ENCODE measurements around the gene DARS1.

Gene DARS1

DNA sequence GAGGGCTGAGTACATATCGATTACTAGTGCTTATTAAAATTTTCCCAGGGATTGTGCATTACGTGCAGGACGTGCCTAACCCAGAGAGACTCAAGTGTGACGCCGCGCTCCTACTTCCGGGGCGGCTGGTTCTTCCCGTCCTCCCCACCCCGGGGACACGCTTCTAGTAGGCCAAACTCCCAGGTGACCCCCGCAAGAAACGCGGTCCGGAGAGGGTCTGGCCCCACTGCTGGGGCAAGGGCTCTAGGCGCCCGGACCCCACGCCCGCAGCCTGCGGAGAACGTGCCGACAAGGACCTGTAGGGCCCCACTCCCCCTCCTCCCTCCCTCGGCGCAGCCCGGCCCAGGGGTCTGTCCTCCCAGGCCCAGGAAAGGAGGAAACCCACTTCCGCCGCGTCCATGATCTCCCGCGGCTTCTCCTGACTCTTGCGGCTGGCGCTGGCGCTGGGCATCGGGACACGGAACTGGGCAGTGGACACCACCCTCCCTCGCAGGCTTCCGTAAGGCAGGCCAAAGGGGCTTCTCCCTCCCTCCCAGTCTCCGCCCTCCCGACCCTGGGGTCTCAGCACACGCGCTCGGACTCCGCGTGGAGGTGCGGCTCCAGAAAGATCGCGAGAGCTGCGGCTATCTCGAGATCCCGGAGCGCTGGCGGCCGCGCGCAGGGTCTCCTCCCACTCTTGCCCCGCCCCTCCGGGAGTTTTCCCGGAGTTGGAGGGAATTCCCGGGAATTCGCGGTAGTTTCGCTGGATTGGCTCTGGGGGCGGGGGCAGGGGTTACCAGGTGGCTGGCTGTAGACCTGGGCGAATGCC lies at the start of gene DARS1:
DARS1 (minus strand) TSS at position 609 of the 808 bp plus-strand sequence; CDS start at position 451, 158 bp downstream.
- Mint-ChIP-seq H3K4me3 (peak within 1 kb of the TSS; percentile 85), H3K27ac (peak within 1 kb of the TSS; percentile 93), H3K4me1 (peaks cover 59% of the 10 kb centered on the region), H3K36me3 (peaks cover 43% of the 10 kb centered on the region), H3K9me3 (peaks cover 5% of the 10 kb centered on the region), H3K27me3 (no peaks in the 10 kb centered on the region)
- peak; percentile 90 for DNase-seq
- CTCF ChIA-PET: interaction anchor here (1.2 to 4.5 kb wide), 4 partner anchors 12 to 73 kb away, joined by 4 to 25 read pairs (median 5); no protein-coding TSS in a partner anchor

- Mint-ChIP-seq H3K27ac (no peak overlapping the region), H3K4me3 (no peak overlapping the region), H3K36me3 (peaks cover 7% of the 10 kb centered on the region), H3K4me1 (no peaks in the 10 kb centered on the region), H3K27me3 (peaks cover 4% of the 10 kb centered on the region), H3K9me3 (peaks cover 3% of the 10 kb centered on the region)
- DNase-seq: no peak
- CTCF ChIA-PET: interaction anchor here (1.1 kb wide), 1 partner anchor 287 kb away, joined by 4 read pairs; no protein-coding TSS in a partner anchor
Measured at GRCh38 chr2:136034629-136035028, 49.2 kb upstream of the DARS1 start.

DNA sequence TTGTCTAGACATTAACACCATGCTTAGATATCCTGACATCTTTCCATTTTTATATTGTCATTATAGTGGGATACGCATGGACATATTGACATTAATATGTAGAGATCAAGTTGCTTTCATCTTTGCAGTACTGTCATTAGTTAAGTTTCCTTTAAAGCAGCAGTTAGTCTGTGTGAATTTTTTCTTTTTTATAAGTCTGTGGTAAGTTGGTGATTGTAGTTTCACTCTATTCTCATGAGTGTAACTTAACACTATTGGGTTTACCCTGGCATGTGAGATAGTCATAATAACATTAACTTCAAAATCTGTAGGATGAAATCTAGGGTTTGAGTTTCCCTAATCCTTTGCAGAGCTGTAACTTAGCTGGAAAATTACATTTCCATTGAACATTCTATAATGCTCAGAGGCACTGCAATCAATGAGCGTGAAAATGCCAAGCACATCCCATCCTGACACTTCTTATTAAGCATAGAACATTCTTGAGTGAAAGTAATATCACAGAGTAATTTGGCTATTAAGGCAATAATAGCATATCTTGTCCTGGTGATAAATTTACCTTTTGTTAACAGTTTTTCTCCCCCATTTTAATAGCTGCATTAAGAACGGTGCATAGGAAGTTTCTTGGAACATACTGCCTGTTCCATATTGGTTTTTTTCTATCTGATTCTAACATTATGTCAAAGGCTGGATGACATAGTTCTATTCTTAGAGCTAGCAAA lies 47.5 kb upstream of the DARS1 start:
- H3K4me3 Mint-ChIP-seq: no peak overlapping the region
- CTCF ChIA-PET: interaction anchor here (1.2 kb wide), 1 partner anchor 20 kb away, joined by 3 read pairs; no protein-coding TSS in a partner anchor
- DNase-seq: no peak
- H3K36me3 Mint-ChIP-seq: peaks cover 4% of the 10 kb centered on the region
- peaks cover 4% of the 10 kb centered on the region for H3K27me3 Mint-ChIP-seq
- H3K9me3 Mint-ChIP-seq: peaks cover 2% of the 10 kb centered on the region
- no peak overlapping the region for H3K27ac Mint-ChIP-seq
- H3K4me1 Mint-ChIP-seq: no peaks in the 10 kb centered on the region

- no peak for DNase-seq
- CTCF ChIA-PET: no interaction called here
Measured at GRCh38 chr2:136032192-136032591, 46.8 kb upstream of the DARS1 start.

GRCh38 chr2:136031711-136032110 lies 46.3 kb upstream of the DARS1 start:
- H3K36me3 Mint-ChIP-seq: peaks cover 3% of the 10 kb centered on the region
- peaks cover 4% of the 10 kb centered on the region for H3K27me3 Mint-ChIP-seq
- DNase-seq: no peak
- H3K9me3 Mint-ChIP-seq: no peaks in the 10 kb centered on the region
- CTCF ChIA-PET: no interaction called here
- H3K27ac Mint-ChIP-seq: no peak overlapping the region
- no peaks in the 10 kb centered on the region for H3K4me1 Mint-ChIP-seq
- H3K4me3 Mint-ChIP-seq: no peak overlapping the region

More at GRCh38 chr2:136032192-136032591, 46.8 kb upstream of the DARS1 start:
- Mint-ChIP-seq H3K27me3 (peaks cover 4% of the 10 kb centered on the region), H3K36me3 (peaks cover 3% of the 10 kb centered on the region), H3K4me3 (no peak overlapping the region), H3K9me3 (no peaks in the 10 kb centered on the region), H3K27ac (no peak overlapping the region), H3K4me1 (no peaks in the 10 kb centered on the region)

GRCh38 chr2:136030406-136030805 lies 45.0 kb upstream of the DARS1 start:
- no peak for DNase-seq
- peaks cover 5% of the 10 kb centered on the region for H3K4me1 Mint-ChIP-seq
- no peak overlapping the region for H3K4me3 Mint-ChIP-seq
- no peak overlapping the region for H3K27ac Mint-ChIP-seq
- CTCF ChIA-PET: no interaction called here
- peaks cover 3% of the 10 kb centered on the region for H3K36me3 Mint-ChIP-seq
- peaks cover 8% of the 10 kb centered on the region for H3K27me3 Mint-ChIP-seq
- H3K9me3 Mint-ChIP-seq: no peaks in the 10 kb centered on the region

- Mint-ChIP-seq H3K27me3 (peaks cover 4% of the 10 kb centered on the region), H3K4me1 (peaks cover 11% of the 10 kb centered on the region), H3K9me3 (no peaks in the 10 kb centered on the region), H3K4me3 (no peak overlapping the region), H3K36me3 (no peaks in the 10 kb centered on the region), H3K27ac (no peak overlapping the region)
- DNase-seq: no peak
- CTCF ChIA-PET: no interaction called here
Measured at GRCh38 chr2:136029149-136029548, 43.7 kb upstream of the DARS1 start.

- Mint-ChIP-seq H3K27ac (no peak overlapping the region), H3K4me1 (peaks cover 11% of the 10 kb centered on the region), H3K36me3 (no peaks in the 10 kb centered on the region), H3K9me3 (no peaks in the 10 kb centered on the region), H3K27me3 (peaks cover 4% of the 10 kb centered on the region), H3K4me3 (no peak overlapping the region)
- no peak for DNase-seq
- CTCF ChIA-PET: interaction anchor here (0.7 kb wide), 1 partner anchor 22 kb away, joined by 4 read pairs; no protein-coding TSS in a partner anchor
Measured at GRCh38 chr2:136028001-136028400, 42.6 kb upstream of the DARS1 start.

DNA sequence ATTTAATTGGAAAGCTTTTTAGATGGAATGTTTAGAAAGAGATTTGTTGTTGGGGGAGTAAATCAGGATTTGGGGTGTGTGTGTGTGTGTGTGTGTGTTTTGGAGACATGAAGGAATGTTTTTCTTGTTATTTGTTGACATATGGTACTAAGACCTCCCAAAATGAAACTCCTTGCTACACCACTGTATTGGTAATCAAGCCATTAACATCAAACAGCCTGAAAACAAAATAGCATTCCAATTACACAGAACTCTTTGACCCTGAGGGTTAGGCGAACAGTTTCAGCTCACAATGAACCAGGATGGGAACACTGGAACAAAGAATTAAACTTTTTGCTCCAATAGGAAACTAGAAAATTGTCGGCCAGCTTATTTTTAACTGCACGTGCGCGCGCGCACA lies 41.7 kb upstream of the DARS1 start:
- no peaks in the 10 kb centered on the region for H3K36me3 Mint-ChIP-seq
- peaks cover 11% of the 10 kb centered on the region for H3K4me1 Mint-ChIP-seq
- DNase-seq: no peak
- H3K9me3 Mint-ChIP-seq: no peaks in the 10 kb centered on the region
- no peak overlapping the region for H3K4me3 Mint-ChIP-seq
- CTCF ChIA-PET: interaction anchor here (0.7 kb wide), 1 partner anchor 979 kb away, joined by 3 read pairs; no protein-coding TSS in a partner anchor
- peaks cover 4% of the 10 kb centered on the region for H3K27me3 Mint-ChIP-seq
- H3K27ac Mint-ChIP-seq: no peak overlapping the region

DNA sequence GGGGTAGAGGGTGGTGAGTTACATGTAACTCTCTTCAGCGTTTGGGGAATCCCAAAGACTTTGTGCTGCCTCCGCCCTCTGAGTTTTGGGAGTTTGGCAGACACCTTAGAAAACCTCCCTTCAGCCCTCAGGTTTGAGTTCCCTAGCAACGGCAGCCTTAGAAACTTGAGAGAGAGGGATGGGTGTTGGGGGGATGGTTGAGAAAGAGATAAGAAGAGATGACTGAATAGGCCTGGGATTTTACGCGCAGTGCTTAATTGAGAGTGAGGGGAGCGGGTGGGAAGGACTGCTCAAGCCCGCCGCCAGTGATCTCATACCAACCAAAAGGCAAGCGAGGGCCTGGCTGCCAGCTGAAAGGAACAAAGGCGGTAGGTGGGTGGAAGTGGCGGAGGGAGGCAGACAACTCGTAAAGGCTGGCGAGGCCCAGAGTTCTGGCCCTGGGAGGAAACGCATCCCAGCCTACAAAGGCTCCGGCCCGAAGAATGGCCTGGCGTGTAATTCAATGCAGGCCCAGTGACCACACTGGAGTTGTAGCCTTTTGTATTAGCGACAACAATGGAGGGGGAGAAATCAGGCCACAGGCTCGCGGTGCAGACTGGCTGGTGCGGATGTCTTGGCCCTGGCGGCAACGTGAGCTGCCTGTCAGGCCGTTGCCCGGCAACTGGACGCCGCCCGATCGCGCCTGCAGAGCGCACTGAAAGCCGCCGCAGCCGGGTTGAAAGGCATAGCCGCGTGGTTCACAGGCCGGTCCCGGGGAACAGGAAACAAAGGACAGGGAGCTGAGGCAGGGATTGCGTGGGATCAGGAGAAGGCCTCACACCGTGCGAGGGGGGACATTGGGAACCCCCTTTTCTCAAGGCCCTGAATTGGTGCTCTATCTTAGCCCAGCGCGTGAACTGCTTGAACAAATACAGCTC lies 39.9 kb upstream of the DARS1 start:
- peak; percentile 60 for DNase-seq
- no peaks in the 10 kb centered on the region for H3K36me3 Mint-ChIP-seq
- CTCF ChIA-PET: no interaction called here

DNA sequence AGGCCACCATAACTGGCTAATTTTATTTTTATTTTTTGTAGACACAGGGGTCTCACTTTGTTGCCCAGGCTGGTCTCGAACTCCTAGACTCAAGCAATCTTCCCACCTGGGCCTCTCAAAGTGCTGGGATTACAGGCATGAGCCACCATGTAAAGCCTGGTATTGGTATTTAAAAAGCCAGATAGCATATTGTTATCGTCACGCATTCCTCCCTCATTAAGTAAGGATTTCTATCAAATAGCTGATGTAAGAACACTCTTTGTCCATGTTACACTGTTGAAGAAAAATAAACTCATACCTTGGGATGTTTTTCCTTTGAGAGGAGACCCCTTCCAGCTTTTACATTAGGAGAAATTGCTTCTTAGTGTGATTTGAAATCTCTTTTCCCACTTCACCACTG lies 39.2 kb upstream of the DARS1 start:
- Mint-ChIP-seq H3K9me3 (no peaks in the 10 kb centered on the region), H3K27me3 (peaks cover 4% of the 10 kb centered on the region), H3K4me1 (peaks cover 12% of the 10 kb centered on the region), H3K36me3 (no peaks in the 10 kb centered on the region), H3K27ac (no peak overlapping the region), H3K4me3 (no peak overlapping the region)
- CTCF ChIA-PET: no interaction called here
- no peak for DNase-seq

More for the DNA sequence above, 39.9 kb upstream of the DARS1 start:
- Mint-ChIP-seq H3K27me3 (peaks cover 4% of the 10 kb centered on the region), H3K9me3 (no peaks in the 10 kb centered on the region), H3K4me1 (peaks cover 11% of the 10 kb centered on the region), H3K27ac (no peak overlapping the region), H3K4me3 (no peak overlapping the region)

DNA sequence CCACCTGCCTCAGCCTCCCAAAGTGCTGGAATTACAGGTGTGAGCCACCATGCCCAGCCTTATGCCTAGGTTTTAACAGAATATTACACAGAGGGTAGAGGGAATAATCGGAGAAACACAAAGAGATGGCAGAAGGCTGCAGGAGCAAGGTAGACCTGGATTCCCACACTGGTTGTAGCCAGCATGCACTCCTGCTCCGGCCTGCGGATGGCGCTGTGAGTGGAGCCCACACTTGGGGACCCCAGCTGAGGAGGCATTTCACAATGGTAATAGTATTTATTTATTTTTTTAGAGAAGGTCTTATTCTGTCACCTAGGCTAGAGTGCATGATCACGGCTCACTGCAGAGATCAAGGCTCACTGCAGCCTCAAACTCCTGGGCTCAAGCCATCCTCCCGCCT lies 38.8 kb upstream of the DARS1 start:
- Mint-ChIP-seq H3K27ac (no peak overlapping the region), H3K27me3 (peaks cover 4% of the 10 kb centered on the region), H3K9me3 (no peaks in the 10 kb centered on the region), H3K36me3 (no peaks in the 10 kb centered on the region), H3K4me1 (peaks cover 16% of the 10 kb centered on the region), H3K4me3 (no peak overlapping the region)
- CTCF ChIA-PET: no interaction called here
- no peak for DNase-seq

- CTCF ChIA-PET: no interaction called here
- H3K27ac Mint-ChIP-seq: no peak overlapping the region
Measured at GRCh38 chr2:136023416-136023815, 38.0 kb upstream of the DARS1 start.

More at GRCh38 chr2:136023416-136023815, 38.0 kb upstream of the DARS1 start:
- H3K9me3 Mint-ChIP-seq: no peaks in the 10 kb centered on the region
- H3K4me3 Mint-ChIP-seq: no peak overlapping the region
- peaks cover 16% of the 10 kb centered on the region for H3K4me1 Mint-ChIP-seq
- peaks cover 4% of the 10 kb centered on the region for H3K27me3 Mint-ChIP-seq
- H3K36me3 Mint-ChIP-seq: no peaks in the 10 kb centered on the region
- no peak for DNase-seq
